SK-N-SH (cell line): ENCODE measurements around the gene KIF2A.

Experiments used
- CTCF ChIP-seq: fragments of 200-600 bp; sonication (generic); IDR thresholded peaks from 2 replicates; pipeline ENCODE4 v1.6.1; 2017; ENCODE audit warnings: antibody characterized with exemption, mild to moderate bottlenecking, moderate library complexity
- GABPA ChIP-seq: IDR thresholded peaks from 2 replicates; pipeline ENCODE4 v1.4.0; 2012; ENCODE audit warnings: low read depth, mild to moderate bottlenecking
- GATA2 ChIP-seq: sonication (generic); formaldehyde crosslinking; IDR thresholded peaks from 2 replicates; pipeline ENCODE4 v1.5.0; 2020; ENCODE audit warnings: mild to moderate bottlenecking, missing genetic modification reagents
- RXRA ChIP-seq: IDR thresholded peaks from 2 replicates; pipeline ENCODE4 v1.4.0; 2012; ENCODE audit warnings: low read depth, mild to moderate bottlenecking, borderline replicate concordance
- TF ChIP-seq, protein P1 (sequence below): IDR thresholded peaks from 2 replicates; pipeline ENCODE4 v1.6.1; 2012; ENCODE audit warnings: mild to moderate bottlenecking, low read depth, low read length, moderate library complexity

- no peak for TF ChIP-seq CTCF
- no peak for TF ChIP-seq GABPA
- TF ChIP-seq, protein P1, sequence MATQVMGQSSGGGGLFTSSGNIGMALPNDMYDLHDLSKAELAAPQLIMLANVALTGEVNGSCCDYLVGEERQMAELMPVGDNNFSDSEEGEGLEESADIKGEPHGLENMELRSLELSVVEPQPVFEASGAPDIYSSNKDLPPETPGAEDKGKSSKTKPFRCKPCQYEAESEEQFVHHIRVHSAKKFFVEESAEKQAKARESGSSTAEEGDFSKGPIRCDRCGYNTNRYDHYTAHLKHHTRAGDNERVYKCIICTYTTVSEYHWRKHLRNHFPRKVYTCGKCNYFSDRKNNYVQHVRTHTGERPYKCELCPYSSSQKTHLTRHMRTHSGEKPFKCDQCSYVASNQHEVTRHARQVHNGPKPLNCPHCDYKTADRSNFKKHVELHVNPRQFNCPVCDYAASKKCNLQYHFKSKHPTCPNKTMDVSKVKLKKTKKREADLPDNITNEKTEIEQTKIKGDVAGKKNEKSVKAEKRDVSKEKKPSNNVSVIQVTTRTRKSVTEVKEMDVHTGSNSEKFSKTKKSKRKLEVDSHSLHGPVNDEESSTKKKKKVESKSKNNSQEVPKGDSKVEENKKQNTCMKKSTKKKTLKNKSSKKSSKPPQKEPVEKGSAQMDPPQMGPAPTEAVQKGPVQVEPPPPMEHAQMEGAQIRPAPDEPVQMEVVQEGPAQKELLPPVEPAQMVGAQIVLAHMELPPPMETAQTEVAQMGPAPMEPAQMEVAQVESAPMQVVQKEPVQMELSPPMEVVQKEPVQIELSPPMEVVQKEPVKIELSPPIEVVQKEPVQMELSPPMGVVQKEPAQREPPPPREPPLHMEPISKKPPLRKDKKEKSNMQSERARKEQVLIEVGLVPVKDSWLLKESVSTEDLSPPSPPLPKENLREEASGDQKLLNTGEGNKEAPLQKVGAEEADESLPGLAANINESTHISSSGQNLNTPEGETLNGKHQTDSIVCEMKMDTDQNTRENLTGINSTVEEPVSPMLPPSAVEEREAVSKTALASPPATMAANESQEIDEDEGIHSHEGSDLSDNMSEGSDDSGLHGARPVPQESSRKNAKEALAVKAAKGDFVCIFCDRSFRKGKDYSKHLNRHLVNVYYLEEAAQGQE: no peak
- TF ChIP-seq RXRA: no peak
- no peak for TF ChIP-seq GATA2 (CRISPR knock-in tag)
These were observed 670 bp upstream of the KIF2A start for GRCh38 chr5:62305358-62305714.
